Left ventricle myocardium inferior (tissue), 1 donor: Measurements from ENCODE around the gene ZNF385C. TPM values are rescaled to one million over a fixed set of nuclear protein-coding genes. Genes with fewer than 3 reads are reported as not detected.

Experiments
- DNase-seq: peaks from one replicate; pipeline ENCODE4 v3.0.0-alpha.2; 2020
- H3K27ac ChIP-seq: fragments of 200-600 bp; replicated peaks from 2 replicates; pipeline ENCODE4 v1.8.0; 2021
- H3K27me3 ChIP-seq: fragments of 200-600 bp; 2 replicates; pipeline ENCODE4 v1.8.0; 2021; ENCODE audit warnings: low read depth
- H3K36me3 ChIP-seq: fragments of 200-600 bp; 2 replicates; pipeline ENCODE4 v1.8.0; 2021
- H3K4me1 ChIP-seq: fragments of 200-600 bp; 2 replicates; pipeline ENCODE4 v1.8.0; 2021
- H3K4me3 ChIP-seq: fragments of 200-600 bp; 2 replicates; pipeline ENCODE4 v1.8.0; 2021; ENCODE audit warnings: mild to moderate bottlenecking, moderate library complexity
- H3K9me3 ChIP-seq: fragments of 200-600 bp; replicated peaks from 2 replicates; pipeline ENCODE4 v1.8.0; 2021
- CTCF ChIP-seq: fragments of 200-600 bp; IDR thresholded peaks from 2 replicates; pipeline ENCODE4 v1.8.0; 2021; ENCODE audit warnings: antibody characterized with exemption, mild to moderate bottlenecking, borderline replicate concordance
- intact Hi-C: fragments of 100-400 bp; cut with micrococcal nuclease; formaldehyde crosslinking; loops from one replicate; pipeline ENCODE4 v1.11.0; 2022
- total RNA-seq: library from RNA; stranded (reverse); fragmentation: NEBNext Ultra II Directional; extraction: Animal tissue kit (Norgen Biotek cat#: 25700); gene quantifications from one replicate; pipeline ENCODE4 v1.2.1, GENCODE V29; 2021
- donor health status: DM: no; HTN: yes; CAD: no; lungs with severe emphysema.

Gene ZNF385C
- total RNA-seq, 1 donor from 2014 or later: 0.49 TPM

GRCh38 chr17:42111871-42112551, 13.7 kb upstream of the ZNF385C start:
- Histone ChIP-seq H3K27ac (peak overlapping the region; percentile 90), H3K4me3 (peak overlapping the region; percentile 69), H3K4me1 (peaks cover 32% of the 10 kb centered on the region), H3K36me3 (peaks cover 36% of the 10 kb centered on the region), H3K9me3 (no peaks in the 10 kb centered on the region), H3K27me3 (no peaks in the 10 kb centered on the region)
- TF ChIP-seq CTCF: no peak
- no peak for DNase-seq
- intact Hi-C loops: no loop called here

- Histone ChIP-seq H3K4me1 (peaks cover 25% of the 10 kb centered on the region), H3K4me3 (peak overlapping the region; percentile 69), H3K36me3 (peaks cover 34% of the 10 kb centered on the region), H3K27me3 (no peaks in the 10 kb centered on the region), H3K27ac (peak overlapping the region; percentile 90), H3K9me3 (no peaks in the 10 kb centered on the region)
- no peak for TF ChIP-seq CTCF
- DNase-seq: no peak
- intact Hi-C loops: no loop called here
Observed at GRCh38 chr17:42111265-42111636, 13.0 kb upstream of the ZNF385C start.

DNA sequence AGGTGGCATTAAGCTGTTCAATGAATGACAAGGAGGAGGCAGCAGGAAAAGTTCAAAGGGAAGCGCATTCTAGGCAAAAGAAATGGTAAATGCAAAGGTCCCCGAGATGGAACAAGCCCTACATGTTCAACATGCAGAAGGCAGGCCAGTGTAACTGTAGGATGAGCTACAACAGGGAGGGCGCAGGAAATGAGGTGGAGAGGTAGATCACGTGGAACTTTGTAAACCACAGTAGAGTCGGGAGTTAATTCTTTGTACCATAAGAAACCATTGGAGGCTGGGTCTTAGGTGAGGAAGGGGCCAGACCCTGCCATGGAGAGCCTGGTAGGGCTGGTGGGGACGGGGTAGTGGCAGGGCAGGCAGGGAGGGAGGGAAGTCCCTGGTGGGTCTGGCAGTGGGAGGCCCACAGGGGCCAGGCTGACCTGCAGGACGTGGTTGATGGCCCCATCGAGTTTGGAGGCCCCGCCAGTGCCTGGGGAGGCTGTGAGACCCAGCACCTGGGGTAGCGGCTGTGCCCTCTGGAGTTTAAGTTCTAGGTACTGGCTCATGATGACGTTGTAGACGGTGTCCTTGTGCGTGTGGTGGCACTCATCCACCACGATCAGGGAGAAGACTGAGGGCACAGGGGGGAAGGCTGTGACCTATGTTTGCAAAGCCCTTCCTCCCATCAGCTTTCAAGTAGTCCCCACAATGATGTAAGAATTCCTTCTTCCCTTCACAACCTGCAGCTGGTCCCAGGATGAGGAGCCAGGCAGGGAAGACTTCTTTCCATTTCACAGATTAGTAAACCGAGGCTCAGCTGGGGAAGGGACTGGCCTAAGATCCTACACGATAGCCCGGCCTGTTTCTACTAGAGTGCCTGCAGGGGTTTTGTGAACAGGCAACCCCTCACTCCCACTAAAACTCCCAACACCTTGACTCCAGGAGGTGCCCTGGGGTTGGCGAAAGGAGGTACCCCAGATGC, 12.3 kb upstream of the ZNF385C start:
- intact Hi-C loops: no loop called here
- no peak for TF ChIP-seq CTCF
- Histone ChIP-seq H3K4me1 (peaks cover 24% of the 10 kb centered on the region), H3K4me3 (no peak overlapping the region), H3K27me3 (no peaks in the 10 kb centered on the region), H3K27ac (no peak overlapping the region), H3K9me3 (no peaks in the 10 kb centered on the region), H3K36me3 (peaks cover 28% of the 10 kb centered on the region)
- DNase-seq: no peak

DNA sequence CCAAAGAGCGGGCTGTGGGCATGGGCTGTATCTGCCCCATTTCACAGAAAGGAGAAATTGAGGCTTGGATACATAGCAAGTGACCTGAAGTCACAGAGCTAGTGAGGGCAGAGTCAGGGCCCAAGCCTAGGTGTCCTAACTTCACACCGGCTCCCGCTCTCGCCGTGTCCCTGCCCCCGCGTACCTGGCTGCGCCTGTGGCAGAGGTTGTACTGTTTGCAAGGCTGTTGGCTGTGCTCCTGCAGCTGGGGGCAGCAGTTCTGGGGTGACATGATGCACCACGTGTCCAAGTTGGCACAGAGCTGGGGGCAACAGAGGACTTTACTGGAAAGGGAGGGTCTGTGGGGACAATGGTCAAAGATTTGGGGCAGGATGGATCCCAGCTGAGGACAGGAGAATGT, 10.8 kb upstream of the ZNF385C start:
- Histone ChIP-seq H3K27me3 (no peaks in the 10 kb centered on the region), H3K27ac (no peak overlapping the region), H3K4me3 (no peak overlapping the region), H3K4me1 (peaks cover 24% of the 10 kb centered on the region), H3K36me3 (peaks cover 26% of the 10 kb centered on the region), H3K9me3 (no peaks in the 10 kb centered on the region)
- intact Hi-C loops: no loop called here
- no peak for TF ChIP-seq CTCF
- no peak for DNase-seq

- Histone ChIP-seq H3K27me3 (no peaks in the 10 kb centered on the region), H3K4me1 (peaks cover 18% of the 10 kb centered on the region), H3K36me3 (peaks cover 20% of the 10 kb centered on the region), H3K4me3 (peak overlapping the region; percentile 47), H3K9me3 (no peaks in the 10 kb centered on the region), H3K27ac (no peak overlapping the region)
- DNase-seq: peak; percentile 64
- no peak for TF ChIP-seq CTCF
- intact Hi-C loops: no loop called here
Observed at GRCh38 chr17:42107597-42108576, 9.6 kb upstream of the ZNF385C start.
